ENCODE data around the gene C17orf113.
A peak's percentile ranks its signal among the peaks of the same experiment; 100 is the strongest.

The C17orf113 gene

DNA sequence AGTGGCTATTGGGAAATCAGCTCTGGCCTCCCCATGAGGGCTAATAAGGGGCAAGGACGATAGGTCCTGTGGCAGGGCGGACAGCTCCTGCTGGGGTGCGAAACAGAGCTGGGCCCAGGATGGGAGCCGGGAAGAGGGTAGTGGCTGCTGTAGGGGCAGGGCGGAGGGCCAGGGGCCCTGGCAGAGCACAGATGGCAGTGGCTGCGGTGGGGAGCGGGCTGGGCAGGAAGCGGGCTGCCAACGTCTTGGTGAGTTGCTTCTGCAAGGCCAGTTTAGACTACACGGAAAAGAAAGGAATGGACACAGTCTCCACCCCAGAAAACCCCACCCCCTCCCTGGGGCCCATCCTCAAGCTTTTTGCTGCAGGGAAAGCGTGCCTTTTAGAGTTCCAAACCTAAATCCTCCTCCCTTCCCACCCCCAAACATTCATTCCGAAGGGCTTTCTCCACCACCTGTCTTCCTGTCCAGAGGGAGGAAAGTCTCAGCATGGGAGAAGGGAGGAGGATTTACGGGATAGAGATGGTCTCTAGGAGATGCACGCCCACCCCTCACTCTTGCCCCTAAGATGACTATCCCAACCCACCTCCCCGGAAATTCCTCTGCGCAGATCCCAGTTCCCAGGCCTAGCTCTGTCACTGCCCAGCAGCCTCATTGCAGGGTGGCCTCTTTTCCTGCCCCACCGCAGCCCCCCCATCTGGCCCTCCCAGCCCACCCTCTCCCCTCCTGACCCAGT lies 23.4 kb downstream of the C17orf113 start:
- no peak for TF ChIP-seq REST (IDR thresholded peaks at IDR 0.05; ENCODE audit: low read depth)
- no peak for TF ChIP-seq RAD21 (IDR thresholded peaks at IDR 0.05; ENCODE audit: low read depth)
- TF ChIP-seq TCF12 (IDR thresholded peaks at IDR 0.05; ENCODE audit: low read depth): no peak
- no peak for TF ChIP-seq FOXM1 (IDR thresholded peaks at IDR 0.05; ENCODE audit: borderline replicate concordance, low read depth)
- TF ChIP-seq TAF1 (IDR thresholded peaks at IDR 0.05; ENCODE audit: low read depth): no peak
- no peak for TF ChIP-seq NFIC (IDR thresholded peaks at IDR 0.05)
- TF ChIP-seq, protein P1, sequence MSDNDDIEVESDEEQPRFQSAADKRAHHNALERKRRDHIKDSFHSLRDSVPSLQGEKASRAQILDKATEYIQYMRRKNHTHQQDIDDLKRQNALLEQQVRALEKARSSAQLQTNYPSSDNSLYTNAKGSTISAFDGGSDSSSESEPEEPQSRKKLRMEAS (IDR thresholded peaks at IDR 0.05): no peak
- no peak for TF ChIP-seq CREB1 (IDR thresholded peaks at IDR 0.05; ENCODE audit: low read depth)
- TF ChIP-seq YY1 (IDR thresholded peaks at IDR 0.05; ENCODE audit: low read depth): no peak
- no peak for TF ChIP-seq USF1 (IDR thresholded peaks at IDR 0.05)
- TF ChIP-seq EP300 (IDR thresholded peaks at IDR 0.05; ENCODE audit: borderline replicate concordance): no peak
- TF ChIP-seq ZBTB7A (IDR thresholded peaks at IDR 0.05; ENCODE audit: low read depth): no peak
- TF ChIP-seq TEAD4 (IDR thresholded peaks at IDR 0.05): no peak
- TF ChIP-seq CEBPB (IDR thresholded peaks at IDR 0.05): no peak
- no peak for TF ChIP-seq EGR1 (IDR thresholded peaks at IDR 0.05)

DNA sequence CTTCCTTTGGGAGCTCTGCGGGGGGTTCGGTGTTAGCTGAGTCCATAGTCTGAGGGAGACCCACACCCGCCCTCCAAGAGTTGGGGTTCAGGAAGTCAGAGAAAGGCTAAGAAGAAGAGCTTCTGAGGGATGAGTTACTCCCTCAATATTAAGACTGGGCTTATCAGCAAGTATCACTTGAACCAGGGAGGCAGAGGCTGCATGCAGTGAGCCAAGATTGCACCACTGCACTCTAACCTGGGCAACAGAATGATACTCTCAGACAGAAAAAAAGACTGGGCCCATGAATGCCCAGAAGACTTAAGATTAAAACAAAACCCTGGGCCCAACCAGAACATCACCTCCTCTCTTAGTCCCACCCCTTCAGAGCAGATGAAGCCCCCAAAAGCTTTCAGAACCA lies 24.5 kb downstream of the C17orf113 start:
- TF ChIP-seq EP300 (IDR thresholded peaks at IDR 0.05; ENCODE audit: borderline replicate concordance) (no peak), TEAD4 (IDR thresholded peaks at IDR 0.05) (no peak)

DNA sequence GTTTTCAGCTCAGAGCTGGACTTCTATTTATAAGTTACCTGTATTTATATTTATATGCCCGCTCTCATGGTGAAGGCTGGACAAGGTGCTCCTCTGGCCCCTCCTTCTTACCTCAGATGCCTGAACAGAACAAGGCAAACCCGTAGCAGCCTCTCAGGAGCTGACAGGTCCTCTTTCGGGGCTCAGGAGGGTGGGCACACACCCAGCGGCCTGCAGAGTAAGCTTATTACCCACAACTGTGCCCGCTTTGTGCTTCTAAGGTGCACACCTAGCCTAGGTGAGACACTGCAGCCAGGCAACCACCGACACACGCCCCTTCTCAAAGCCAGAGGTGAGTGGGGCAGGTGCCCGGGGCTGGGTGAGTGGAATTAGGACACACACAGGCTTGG lies 25.2 kb downstream of the C17orf113 start:
- TF ChIP-seq NFIC (IDR thresholded peaks at IDR 0.05) (no peak), RAD21 (IDR thresholded peaks at IDR 0.05; ENCODE audit: low read depth) (no peak), CREB1 (IDR thresholded peaks at IDR 0.05; ENCODE audit: low read depth) (no peak), ZBTB7A (IDR thresholded peaks at IDR 0.05; ENCODE audit: low read depth) (no peak), TAF1 (IDR thresholded peaks at IDR 0.05; ENCODE audit: low read depth) (no peak), USF1 (IDR thresholded peaks at IDR 0.05) (no peak)

DNA sequence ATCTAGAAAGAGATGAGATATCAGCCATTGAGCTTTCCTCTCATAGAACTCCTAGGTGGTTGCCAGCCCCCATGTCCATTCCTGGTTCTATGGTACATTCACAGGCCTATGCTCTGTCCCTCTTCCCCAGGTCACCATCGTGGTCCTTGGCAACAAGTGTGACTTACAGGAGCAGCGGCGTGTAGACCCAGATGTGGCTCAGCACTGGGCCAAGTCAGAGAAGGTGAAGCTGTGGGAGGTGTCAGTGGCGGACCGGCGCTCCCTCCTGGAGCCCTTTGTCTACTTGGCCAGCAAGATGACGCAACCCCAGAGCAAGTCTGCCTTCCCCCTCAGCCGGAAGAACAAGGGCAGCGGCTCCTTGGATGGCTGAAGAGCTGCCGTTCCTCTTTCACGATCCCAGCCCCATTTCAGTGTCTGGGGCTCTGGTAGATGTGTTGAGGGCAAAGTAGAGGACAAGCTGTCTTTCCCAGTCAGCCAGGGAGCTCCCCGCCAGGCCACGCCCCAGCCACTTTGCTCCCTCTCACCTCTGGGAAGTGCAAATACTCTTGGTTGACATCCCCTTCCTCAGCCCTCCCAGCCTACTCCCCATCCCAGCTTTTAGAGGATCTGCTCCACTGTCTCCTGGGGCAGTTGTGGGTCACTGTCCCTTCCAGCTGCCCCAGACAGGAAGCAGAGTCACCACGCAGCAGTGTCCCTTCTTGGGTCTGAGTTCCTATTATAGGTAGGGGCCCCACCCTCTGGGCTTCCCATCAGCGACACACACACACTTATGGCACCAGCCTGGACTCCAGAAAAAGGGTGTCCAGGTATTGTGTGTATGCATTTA lies 26.7 kb downstream of the C17orf113 start:
- TF ChIP-seq FOXM1 (IDR thresholded peaks at IDR 0.05; ENCODE audit: borderline replicate concordance, low read depth): no peak
- no peak for TF ChIP-seq RAD21 (IDR thresholded peaks at IDR 0.05; ENCODE audit: low read depth)
- peak; percentile 37; the same call in 1 of the 2 replicates for TF ChIP-seq EP300 (IDR thresholded peaks at IDR 0.05; ENCODE audit: borderline replicate concordance)
- TF ChIP-seq CEBPB (IDR thresholded peaks at IDR 0.05): peak; percentile 97
- no peak for TF ChIP-seq USF1 (IDR thresholded peaks at IDR 0.05)
- TF ChIP-seq NFIC (IDR thresholded peaks at IDR 0.05): no peak
- no peak for TF ChIP-seq CREB1 (IDR thresholded peaks at IDR 0.05; ENCODE audit: low read depth)
- no peak for TF ChIP-seq TCF12 (IDR thresholded peaks at IDR 0.05; ENCODE audit: low read depth)
- TF ChIP-seq, protein P1 (IDR thresholded peaks at IDR 0.05): peak; percentile 41; the same call in 1 of the 2 replicates
- no peak for TF ChIP-seq ZBTB7A (IDR thresholded peaks at IDR 0.05; ENCODE audit: low read depth)
- no peak for TF ChIP-seq EGR1 (IDR thresholded peaks at IDR 0.05)
- no peak for TF ChIP-seq TAF1 (IDR thresholded peaks at IDR 0.05; ENCODE audit: low read depth)
- 0 out of 2 replicates have a peak, but pooled peaks have one; percentile 22 for TF ChIP-seq YY1 (IDR thresholded peaks at IDR 0.05; ENCODE audit: low read depth)
- TF ChIP-seq REST (IDR thresholded peaks at IDR 0.05; ENCODE audit: low read depth): no peak
- TF ChIP-seq TEAD4 (IDR thresholded peaks at IDR 0.05): no peak

Data from Ishikawa (cell line).